GM23338 (cell line): ENCODE results near the gene KIAA0753. TPM values are rescaled to one million over a fixed set of nuclear protein-coding genes. Genes with fewer than 3 reads are reported as not detected.

Source experiments
- ATAC-seq: fragments of 200-7000 bp; cut with Tn5 transposase; 3 replicates; pipeline ENCODE4 v1.9.1; 2020
- DNase-seq: peaks from one replicate; pipeline ENCODE4 v3.0.0-alpha.2; 2015; ENCODE audit warnings: low spot score
- H2AFZ ChIP-seq: fragments of 200-600 bp; sonication (generic); 2 replicates; pipeline ENCODE4 v1.8.0; 2016; ENCODE audit warnings: antibody characterized with exemption, mild to moderate bottlenecking, moderate library complexity
- H3F3A ChIP-seq: fragments of 200-600 bp; sonication (generic); replicated peaks from 2 replicates; pipeline ENCODE4 v1.8.0; 2017; ENCODE audit warnings: antibody characterized with exemption, mixed run types, low read depth
- H3K27ac ChIP-seq: fragments of 200-600 bp; sonication (generic); 2 replicates; pipeline ENCODE4 v1.6.1; 2016; ENCODE audit warnings: low read depth
- H3K27me3 ChIP-seq: fragments of 200-600 bp; sonication (generic); 2 replicates; pipeline ENCODE4 v1.8.0; 2016; ENCODE audit warnings: mild to moderate bottlenecking, mixed run types, moderate library complexity; ENCODE audit not compliant: insufficient read depth
- H3K36me3 ChIP-seq: fragments of 200-600 bp; sonication (generic); 2 replicates; pipeline ENCODE4 v1.8.0; 2016; ENCODE audit warnings: mild to moderate bottlenecking; ENCODE audit not compliant: insufficient read depth
- H3K4me1 ChIP-seq: fragments of 200-600 bp; sonication (generic); 2 replicates; pipeline ENCODE4 v1.8.0; 2016; ENCODE audit warnings: mild to moderate bottlenecking, moderate library complexity; ENCODE audit not compliant: insufficient read depth
- H3K4me2 ChIP-seq: fragments of 200-600 bp; sonication (generic); 2 replicates; pipeline ENCODE4 v1.7.1; 2017; ENCODE audit warnings: mixed run types
- H3K4me3 ChIP-seq: fragments of 200-600 bp; sonication (generic); 2 replicates; pipeline ENCODE4 v1.6.1; 2016; ENCODE audit warnings: mixed run types
- H3K79me2 ChIP-seq: fragments of 200-600 bp; sonication (generic); replicated peaks from 2 replicates; pipeline ENCODE4 v1.8.0; 2017; ENCODE audit warnings: mild to moderate bottlenecking; ENCODE audit not compliant: insufficient read depth
- H3K9me2 ChIP-seq: fragments of 200-600 bp; sonication (generic); 2 replicates; pipeline ENCODE4 v1.8.0; 2017; ENCODE audit not compliant: insufficient read depth
- H4K20me1 ChIP-seq: fragments of 200-600 bp; sonication (generic); replicated peaks from 2 replicates; pipeline ENCODE4 v1.8.0; 2017; ENCODE audit warnings: mild to moderate bottlenecking; ENCODE audit not compliant: insufficient read depth
- H3K27ac Mint-ChIP-seq: 2 replicates; pipeline ENCODE4 v1.8.0; 2020; ENCODE audit warnings: inconsistent platforms, mild to moderate bottlenecking, moderate library complexity, mixed read lengths
- H3K27me3 Mint-ChIP-seq: 3 replicates; pipeline ENCODE4 v1.8.0; 2022; ENCODE audit warnings: low read depth, mild to moderate bottlenecking, moderate library complexity, mixed read lengths, inconsistent platforms; ENCODE audit not compliant: insufficient read depth, poor library complexity
- H3K36me3 Mint-ChIP-seq: 3 replicates; pipeline ENCODE4 v1.8.0; 2021; ENCODE audit warnings: low read depth, mild to moderate bottlenecking, inconsistent platforms, moderate library complexity, mixed read lengths
- H3K4me1 Mint-ChIP-seq: 3 replicates; pipeline ENCODE4 v1.8.0; 2020; ENCODE audit warnings: mild to moderate bottlenecking, inconsistent platforms, mixed read lengths
- H3K4me3 Mint-ChIP-seq: 3 replicates; pipeline ENCODE4 v1.8.0; 2021; ENCODE audit warnings: moderate library complexity, mild to moderate bottlenecking, inconsistent platforms, mixed read lengths
- H3K9me3 Mint-ChIP-seq: 3 replicates; pipeline ENCODE4 v1.8.0; 2020; ENCODE audit warnings: moderate library complexity, mild to moderate bottlenecking, inconsistent platforms, mixed read lengths
- EZH2 ChIP-seq: fragments of 200-600 bp; sonication (generic); IDR thresholded peaks from one replicate; pipeline ENCODE4 v1.8.0; 2017; ENCODE audit warnings: antibody characterized with exemption, mild to moderate bottlenecking, low read depth; ENCODE audit not compliant: unreplicated experiment
- EZH2phosphoT487 ChIP-seq: fragments of 200-600 bp; sonication (generic); IDR thresholded peaks from one replicate; pipeline ENCODE4 v1.8.1; 2018; ENCODE audit warnings: antibody characterized with exemption; ENCODE audit not compliant: unreplicated experiment
- JUNB ChIP-seq: IDR thresholded peaks from one replicate; pipeline ENCODE4 v1.6.1; 2016; ENCODE audit warnings: antibody characterized with exemption; ENCODE audit not compliant: unreplicated experiment
- POLR2AphosphoS5 ChIP-seq: IDR thresholded peaks from 2 replicates; pipeline ENCODE4 v1.6.1; 2016; ENCODE audit warnings: antibody characterized with exemption, low read depth
- ZNF114 ChIP-seq: fragments of 250-450 bp; sonication (Bioruptor Pico); IDR thresholded peaks from 2 replicates; pipeline ENCODE4 v1.5.0; 2020; ENCODE audit warnings: mild to moderate bottlenecking, moderate library complexity
- ZNF331 ChIP-seq: fragments of 250-450 bp; sonication (Bioruptor Pico); IDR thresholded peaks from 2 replicates; pipeline ENCODE4 v1.5.0; 2020; ENCODE audit warnings: low read depth, mild to moderate bottlenecking, moderate library complexity
- polyA plus RNA-seq: library from polyadenylated mRNA; unstranded; fragments of >200 nt; fragmentation: Nextera tagmentation; extraction: Ambion mirVana; gene quantifications from 2 replicates; pipeline ENCODE4 v1.2.1, GENCODE V29; 2016
- total RNA-seq: library from RNA; depleted of rRNA; stranded (reverse); fragments of >200 nt; shearing (Covaris generic); gene quantifications from 2 replicates; pipeline ENCODE4 v1.2.3, GENCODE V29; 2014
- TF ChIP-seq, protein P1 (sequence below): IDR thresholded peaks from 2 replicates; pipeline ENCODE4 v1.6.1; 2016; ENCODE audit warnings: antibody characterized with exemption
- TF ChIP-seq, protein P2 (sequence below), 2 experiments: fragments of 200-600 bp in 1 of 2; sonication (generic) in 1 of 2; conservative IDR thresholded peaks; 2 replicates each; pipeline versions ENCODE4 v1.5.1 to v1.6.1; 2016 to 2017; ENCODE audit warnings: antibody characterized with exemption in 2 of 2, low read depth in 2 of 2, mild to moderate bottlenecking in 2 of 2, moderate library complexity in 1 of 2

The KIAA0753 gene
- total and polyA plus RNA-seq, 2 experiments from 2014 or later: 6.0 to 27.8 TPM

DNA sequence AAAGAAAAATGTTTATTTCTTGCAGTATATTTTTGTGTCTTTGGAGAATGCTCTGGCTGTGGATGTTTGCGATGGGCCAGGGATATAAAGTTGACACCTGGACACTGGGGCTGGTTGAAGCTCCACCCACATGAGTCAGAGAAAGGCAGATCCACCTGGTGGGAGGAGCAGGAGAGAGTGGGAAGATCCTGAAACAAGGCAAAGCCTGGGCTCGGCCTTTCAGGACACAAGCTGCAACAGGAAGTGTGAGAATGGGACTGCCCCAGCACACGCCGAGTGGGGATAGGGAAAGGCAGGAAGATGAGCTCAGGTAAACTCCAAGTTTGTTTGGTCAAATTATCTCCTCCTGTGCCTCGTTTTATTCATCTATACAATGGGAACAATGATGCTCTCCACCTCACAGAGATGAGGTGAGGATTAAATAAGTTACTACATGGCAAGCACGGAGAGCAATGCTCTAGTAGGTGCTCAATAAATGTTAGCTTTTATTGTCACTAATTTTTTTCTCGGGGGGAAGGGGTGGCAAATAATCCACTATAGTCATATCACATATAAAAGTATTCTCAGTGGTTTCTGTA, 62.7 kb downstream of the KIAA0753 start (continued):
- TF ChIP-seq, protein P1, sequence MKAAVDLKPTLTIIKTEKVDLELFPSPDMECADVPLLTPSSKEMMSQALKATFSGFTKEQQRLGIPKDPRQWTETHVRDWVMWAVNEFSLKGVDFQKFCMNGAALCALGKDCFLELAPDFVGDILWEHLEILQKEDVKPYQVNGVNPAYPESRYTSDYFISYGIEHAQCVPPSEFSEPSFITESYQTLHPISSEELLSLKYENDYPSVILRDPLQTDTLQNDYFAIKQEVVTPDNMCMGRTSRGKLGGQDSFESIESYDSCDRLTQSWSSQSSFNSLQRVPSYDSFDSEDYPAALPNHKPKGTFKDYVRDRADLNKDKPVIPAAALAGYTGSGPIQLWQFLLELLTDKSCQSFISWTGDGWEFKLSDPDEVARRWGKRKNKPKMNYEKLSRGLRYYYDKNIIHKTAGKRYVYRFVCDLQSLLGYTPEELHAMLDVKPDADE: no peak
- TF ChIP-seq EZH2phosphoT487 (no peak), POLR2AphosphoS5 (no peak)
- TF ChIP-seq, protein P2, sequence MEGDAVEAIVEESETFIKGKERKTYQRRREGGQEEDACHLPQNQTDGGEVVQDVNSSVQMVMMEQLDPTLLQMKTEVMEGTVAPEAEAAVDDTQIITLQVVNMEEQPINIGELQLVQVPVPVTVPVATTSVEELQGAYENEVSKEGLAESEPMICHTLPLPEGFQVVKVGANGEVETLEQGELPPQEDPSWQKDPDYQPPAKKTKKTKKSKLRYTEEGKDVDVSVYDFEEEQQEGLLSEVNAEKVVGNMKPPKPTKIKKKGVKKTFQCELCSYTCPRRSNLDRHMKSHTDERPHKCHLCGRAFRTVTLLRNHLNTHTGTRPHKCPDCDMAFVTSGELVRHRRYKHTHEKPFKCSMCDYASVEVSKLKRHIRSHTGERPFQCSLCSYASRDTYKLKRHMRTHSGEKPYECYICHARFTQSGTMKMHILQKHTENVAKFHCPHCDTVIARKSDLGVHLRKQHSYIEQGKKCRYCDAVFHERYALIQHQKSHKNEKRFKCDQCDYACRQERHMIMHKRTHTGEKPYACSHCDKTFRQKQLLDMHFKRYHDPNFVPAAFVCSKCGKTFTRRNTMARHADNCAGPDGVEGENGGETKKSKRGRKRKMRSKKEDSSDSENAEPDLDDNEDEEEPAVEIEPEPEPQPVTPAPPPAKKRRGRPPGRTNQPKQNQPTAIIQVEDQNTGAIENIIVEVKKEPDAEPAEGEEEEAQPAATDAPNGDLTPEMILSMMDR (conservative IDR thresholded peaks at IDR 0.05; ENCODE audit: low read depth in 2 of 2): no peak

DNA sequence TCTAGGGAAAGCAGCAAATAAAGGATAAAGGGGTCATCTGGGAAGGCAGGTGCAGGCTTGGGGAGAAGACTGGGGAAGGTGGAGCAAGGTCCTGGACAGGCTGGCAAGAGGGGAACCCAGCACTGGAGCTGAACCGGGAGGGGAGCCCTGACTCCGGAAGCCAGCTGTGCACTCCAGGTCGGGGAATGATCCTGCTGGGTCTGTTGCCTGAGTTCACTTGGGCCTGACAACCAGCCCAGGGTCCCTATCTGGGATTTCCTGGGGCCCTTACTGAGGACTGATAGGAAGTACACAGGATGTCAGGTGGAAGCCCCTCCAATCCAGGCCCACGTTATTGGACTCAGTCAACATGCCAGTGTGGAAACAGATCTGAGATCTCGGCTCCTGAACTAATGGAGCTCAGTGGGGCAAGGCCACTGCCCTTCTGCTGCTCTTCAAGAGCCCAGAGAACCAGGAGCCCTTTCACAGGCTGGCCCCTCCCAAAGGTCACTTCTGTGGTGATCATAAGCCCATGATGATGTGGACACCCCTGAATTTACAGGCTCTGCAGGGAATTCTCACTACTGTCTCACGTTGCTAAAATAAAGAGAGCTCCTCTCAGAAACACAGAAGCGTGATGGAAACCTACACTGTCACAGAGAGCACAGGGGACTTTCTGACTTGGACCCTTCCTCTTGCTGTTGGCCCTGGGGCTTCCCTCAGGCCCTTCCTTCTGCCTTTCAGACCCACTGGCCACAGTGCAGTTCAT, 64.3 kb downstream of the KIAA0753 start:
- no peaks in the 10 kb centered on the region; the same call in 1 of the 2 replicates for H4K20me1 ChIP-seq
- H3K4me1 Mint-ChIP-seq: peaks cover 29% of the 10 kb centered on the region
- no peak overlapping the region for H3K4me2 ChIP-seq
- H3K27me3 ChIP-seq: no peaks in the 10 kb centered on the region
- H3K36me3 ChIP-seq: 0 out of 2 replicates have a peak, but pooled peaks cover 3% of the 10 kb centered on the region
- no peaks in the 10 kb centered on the region for H3K79me2 ChIP-seq
- no peak overlapping the region for H3K27ac ChIP-seq
- ATAC-seq: no peak
- H3K27me3 Mint-ChIP-seq: peaks cover 5% of the 10 kb centered on the region
- H3K4me3 ChIP-seq: no peak overlapping the region
- peaks cover 10% of the 10 kb centered on the region; the same call in 1 of the 2 replicates for H3K4me1 ChIP-seq
- peak overlapping the region; percentile 90 for H3K27ac Mint-ChIP-seq
- H3K9me2 ChIP-seq: no peaks in the 10 kb centered on the region
- H2AFZ ChIP-seq: no peak overlapping the region
- DNase-seq: no peak
- no peak overlapping the region for H3K4me3 Mint-ChIP-seq
- no peak for TF ChIP-seq EZH2
- no peak for TF ChIP-seq JUNB
- TF ChIP-seq ZNF114 (CRISPR knock-in tag): no peak
- TF ChIP-seq, protein P1: no peak
- no peak for TF ChIP-seq ZNF331
- no peaks in the 10 kb centered on the region for H3F3A ChIP-seq
- peaks cover 33% of the 10 kb centered on the region for H3K36me3 Mint-ChIP-seq
- no peaks in the 10 kb centered on the region; the same call in 2 of the 3 replicates for H3K9me3 Mint-ChIP-seq
